Measurements from ENCODE around the gene RRM2.

Gene RRM2

DNA sequence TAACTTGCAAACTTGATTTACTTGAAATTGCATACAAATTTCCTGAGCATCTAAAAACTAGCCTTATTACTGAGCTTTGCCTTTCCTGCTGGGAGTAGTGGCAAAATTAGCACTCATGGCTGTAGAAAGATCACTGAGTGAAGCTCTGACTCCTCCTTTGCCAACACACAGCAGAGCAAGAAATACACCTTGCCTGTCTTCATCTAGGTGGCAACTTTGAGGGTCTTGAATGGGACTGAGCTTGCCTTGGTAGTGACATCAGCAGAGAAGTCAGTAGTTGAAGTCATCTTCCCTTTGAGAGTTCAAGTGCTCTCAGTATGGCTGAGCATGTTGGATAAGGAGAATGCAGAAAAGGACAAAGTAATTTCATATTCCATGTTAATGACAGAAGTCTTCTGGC, 5.9 kb downstream of the RRM2 start:
- CTCF ChIA-PET, result interaction anchor here (0.8 to 2.3 kb wide), 6 partner anchors 9 to 281 kb away, joined by 3 to 11 read pairs (median 6); no protein-coding TSS in a partner anchor
- Mint-ChIP-seq H3K27me3 (no peaks in the 10 kb centered on the region), H3K27ac (peak overlapping the region; percentile 82), H3K9me3 (no peaks in the 10 kb centered on the region), H3K36me3 (peaks cover 81% of the 10 kb centered on the region), H3K4me3 (peak overlapping the region; percentile 54), H3K4me1 (peaks cover 84% of the 10 kb centered on the region)
- no peak for DNase-seq

DNA sequence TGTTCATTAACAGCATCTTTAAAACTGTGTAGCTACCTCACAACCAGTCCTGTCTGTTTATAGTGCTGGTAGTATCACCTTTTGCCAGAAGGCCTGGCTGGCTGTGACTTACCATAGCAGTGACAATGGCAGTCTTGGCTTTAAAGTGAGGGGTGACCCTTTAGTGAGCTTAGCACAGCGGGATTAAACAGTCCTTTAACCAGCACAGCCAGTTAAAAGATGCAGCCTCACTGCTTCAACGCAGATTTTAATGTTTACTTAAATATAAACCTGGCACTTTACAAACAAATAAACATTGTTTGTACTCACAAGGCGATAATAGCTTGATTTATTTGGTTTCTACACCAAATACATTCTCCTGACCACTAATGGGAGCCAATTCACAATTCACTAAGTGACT, 7.0 kb downstream of the RRM2 start:
- CTCF ChIA-PET, result interaction anchor here (0.6 to 2.3 kb wide), 5 partner anchors 11 to 305 kb away, joined by 3 to 11 read pairs (median 7); no protein-coding TSS in a partner anchor
- Mint-ChIP-seq H3K27me3 (no peaks in the 10 kb centered on the region), H3K27ac (peak overlapping the region; percentile 82), H3K4me3 (no peak overlapping the region), H3K4me1 (peaks cover 78% of the 10 kb centered on the region), H3K9me3 (no peaks in the 10 kb centered on the region), H3K36me3 (peaks cover 74% of the 10 kb centered on the region)
- DNase-seq, result no peak

DNA sequence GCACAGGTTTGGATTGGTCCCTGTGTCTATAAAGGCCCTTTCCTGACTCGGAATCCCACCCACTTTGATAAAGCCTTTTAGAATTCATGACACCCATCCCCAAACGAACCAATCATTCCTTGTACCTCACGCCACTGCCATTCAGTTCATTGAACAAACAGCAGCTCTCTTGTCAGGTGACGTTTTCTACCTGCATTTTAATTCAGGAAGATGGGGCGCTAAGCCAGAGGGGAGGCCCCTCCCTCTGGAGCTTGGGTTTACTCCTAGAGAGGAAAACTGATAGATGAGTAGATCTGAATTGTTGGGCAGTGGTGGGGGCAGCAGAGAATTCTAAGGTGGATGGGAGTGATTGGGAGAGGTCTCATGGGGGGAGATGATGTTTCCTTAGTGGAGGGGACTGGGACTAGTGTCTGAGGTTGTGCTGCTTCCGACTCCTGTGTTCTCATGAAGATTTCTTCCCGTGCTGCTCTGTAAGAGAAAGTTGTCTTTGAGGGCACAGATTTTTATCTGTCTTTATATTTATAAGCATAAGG, 9.6 kb downstream of the RRM2 start:
- Mint-ChIP-seq H3K27me3 (no peaks in the 10 kb centered on the region), H3K4me1 (peaks cover 61% of the 10 kb centered on the region), H3K36me3 (peaks cover 71% of the 10 kb centered on the region), H3K4me3 (no peak overlapping the region), H3K9me3 (no peaks in the 10 kb centered on the region), H3K27ac (peak overlapping the region; percentile 73)
- CTCF ChIA-PET, result interaction anchor here (1.6 to 1.9 kb wide), 2 partner anchors 10 to 175 kb away, joined by 3 to 5 read pairs; no protein-coding TSS in a partner anchor
- no peak for DNase-seq

DNA sequence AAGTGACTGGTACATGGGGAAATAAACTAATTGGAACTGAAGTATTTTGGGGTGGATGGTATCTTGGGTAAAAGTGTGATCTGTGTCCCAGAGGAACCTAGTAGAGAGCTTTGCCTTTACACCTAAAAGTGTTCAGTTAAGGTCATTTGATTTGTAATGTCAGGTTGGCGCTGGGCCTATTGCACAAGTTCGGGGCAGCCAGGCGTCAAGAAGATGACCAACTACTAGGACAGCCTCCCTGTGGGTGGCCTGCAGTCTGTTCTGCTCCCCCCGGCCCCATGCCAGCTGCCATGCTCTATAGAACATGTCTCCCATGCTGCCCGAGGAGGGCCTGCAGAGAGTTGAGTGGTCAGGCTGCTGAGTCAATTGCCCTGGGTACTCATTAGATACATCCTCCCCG, 10.1 kb downstream of the RRM2 start:
- no peak for DNase-seq
- no peaks in the 10 kb centered on the region for H3K9me3 Mint-ChIP-seq
- CTCF ChIA-PET, result interaction anchor here (1.6 to 3.0 kb wide), 4 partner anchors 9 to 303 kb away, joined by 3 to 10 read pairs (median 4); no protein-coding TSS in a partner anchor
- peaks cover 59% of the 10 kb centered on the region for H3K4me1 Mint-ChIP-seq
- peaks cover 72% of the 10 kb centered on the region for H3K36me3 Mint-ChIP-seq
- H3K27me3 Mint-ChIP-seq, result no peaks in the 10 kb centered on the region
- peak overlapping the region; percentile 73 for H3K27ac Mint-ChIP-seq
- no peak overlapping the region for H3K4me3 Mint-ChIP-seq

DNA sequence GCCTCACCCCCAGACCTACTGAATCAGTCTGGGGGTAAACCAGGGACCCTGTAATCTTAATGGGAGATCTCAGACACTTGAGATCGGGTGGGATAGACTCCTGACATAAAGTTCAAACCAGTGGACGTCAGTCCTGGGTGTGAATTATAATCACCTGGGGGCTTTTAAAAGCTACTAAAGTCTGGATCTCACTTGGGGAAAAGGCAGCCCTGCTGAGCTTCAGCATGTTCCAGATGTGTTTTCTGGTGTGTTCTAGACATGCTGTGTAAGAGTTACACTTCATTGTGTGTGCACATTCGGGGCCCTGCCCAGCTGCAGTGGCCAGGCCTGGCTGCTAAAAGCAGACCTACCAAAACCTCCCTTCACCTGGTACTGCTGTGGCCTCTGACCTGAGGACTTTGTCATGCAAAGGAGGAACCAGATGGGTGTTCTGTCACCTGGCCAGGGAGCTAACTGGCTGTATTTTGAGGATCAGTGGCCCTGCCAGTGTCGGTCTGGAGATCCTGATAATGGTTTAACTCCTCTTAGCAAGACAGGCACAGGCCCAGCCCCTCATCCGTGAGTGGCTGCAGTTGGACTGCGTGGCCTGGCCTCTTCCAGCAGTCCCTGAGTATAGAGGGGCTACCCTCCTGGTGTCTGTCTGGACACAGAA, 10.6 kb downstream of the RRM2 start:
- Mint-ChIP-seq H3K27ac (peak overlapping the region; percentile 73), H3K27me3 (no peaks in the 10 kb centered on the region), H3K9me3 (no peaks in the 10 kb centered on the region), H3K36me3 (peaks cover 72% of the 10 kb centered on the region), H3K4me1 (peaks cover 58% of the 10 kb centered on the region), H3K4me3 (no peak overlapping the region)
- CTCF ChIA-PET, result interaction anchor here (1.6 to 3.0 kb wide), 4 partner anchors 9 to 302 kb away, joined by 3 to 10 read pairs (median 4); no protein-coding TSS in a partner anchor
- DNase-seq, result no peak

DNA sequence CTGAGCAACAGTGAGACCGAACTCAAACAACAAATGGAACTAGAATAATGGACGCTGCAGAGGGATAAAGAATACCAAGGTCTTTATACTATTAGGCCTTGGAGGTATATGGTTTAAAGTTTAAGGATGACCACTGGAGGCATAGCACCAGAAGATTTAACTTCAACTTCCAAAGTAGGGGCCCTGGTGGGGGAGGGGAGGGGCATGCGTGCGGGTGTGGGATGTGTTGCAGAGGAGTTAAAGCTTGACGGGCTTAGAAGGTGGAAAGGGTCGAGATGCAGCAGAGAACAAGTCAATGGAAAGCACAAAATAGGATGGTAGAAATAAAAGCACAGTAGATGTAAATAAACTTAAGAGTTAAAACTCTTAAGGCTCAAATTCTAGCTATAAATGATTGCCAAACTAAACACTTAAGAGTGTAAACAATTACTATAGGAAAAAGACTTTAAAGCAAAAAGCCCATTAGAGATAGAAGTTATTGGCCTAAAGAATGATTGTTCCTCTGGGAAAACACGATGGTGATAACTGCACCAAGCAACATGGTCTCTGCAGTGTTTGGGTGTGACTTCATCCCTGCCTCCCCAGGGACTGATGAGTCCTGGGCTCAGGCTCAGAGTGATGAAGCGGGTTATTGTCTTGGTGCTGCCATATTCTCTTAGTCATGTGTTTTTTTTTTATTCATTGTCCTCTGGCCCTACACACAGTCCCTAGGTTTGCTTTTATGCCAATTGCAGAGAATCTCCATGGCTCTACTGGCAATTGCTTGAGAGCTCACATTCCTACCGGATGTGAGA, 13.0 kb downstream of the RRM2 start:
- peak overlapping the region; percentile 68 for H3K27ac Mint-ChIP-seq
- no peak overlapping the region for H3K4me3 Mint-ChIP-seq
- CTCF ChIA-PET, result interaction anchor here (1.2 to 3.0 kb wide), 2 partner anchors 170 to 300 kb away, joined by 3 to 10 read pairs; no protein-coding TSS in a partner anchor
- H3K4me1 Mint-ChIP-seq, result peaks cover 53% of the 10 kb centered on the region
- H3K36me3 Mint-ChIP-seq, result peaks cover 63% of the 10 kb centered on the region
- no peaks in the 10 kb centered on the region for H3K9me3 Mint-ChIP-seq
- H3K27me3 Mint-ChIP-seq, result no peaks in the 10 kb centered on the region
- no peak for DNase-seq

DNA sequence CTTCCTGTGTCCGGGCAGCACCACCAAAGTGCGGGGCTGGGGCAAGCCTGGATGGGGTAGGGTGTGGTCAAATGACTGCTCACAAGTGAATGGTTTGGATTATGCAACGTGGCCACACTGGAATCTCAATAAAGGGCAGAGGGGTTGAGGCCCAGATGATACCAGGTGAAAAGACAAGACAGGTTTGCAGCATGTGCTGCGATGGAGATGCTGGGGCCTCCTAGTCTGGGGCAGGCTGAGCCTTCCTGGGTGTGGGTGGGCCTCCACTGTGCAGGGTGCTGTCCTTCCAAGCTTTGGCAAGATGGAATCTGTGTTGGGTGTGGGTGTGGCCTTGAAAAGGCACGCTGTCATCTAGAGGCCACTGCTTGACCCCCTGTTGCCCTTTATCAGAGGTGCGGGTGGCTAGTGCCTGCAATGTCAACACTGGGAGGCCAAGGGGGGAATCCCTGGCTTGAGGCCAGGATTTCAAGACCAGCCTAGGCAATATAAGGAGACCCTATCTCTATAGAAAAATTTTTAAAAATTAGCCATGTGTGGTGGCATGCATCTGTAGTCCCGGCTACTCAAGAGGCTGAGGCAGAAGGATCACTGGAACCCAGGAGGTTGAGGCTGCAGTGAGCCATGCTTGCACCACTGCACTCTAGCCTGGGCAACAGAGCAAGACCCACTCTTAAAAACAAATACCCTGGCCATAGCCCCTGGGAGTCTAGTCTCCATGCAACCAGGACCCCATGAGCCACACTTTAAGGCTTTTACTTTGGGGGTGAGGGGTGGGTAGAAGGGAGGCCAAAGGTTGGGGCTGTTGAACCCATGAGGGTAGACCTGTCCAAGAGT, 13.8 kb downstream of the RRM2 start:
- CTCF ChIA-PET, result interaction anchor here (0.7 kb wide), 1 partner anchor 12 kb away, joined by 3 read pairs; no protein-coding TSS in a partner anchor
- H3K9me3 Mint-ChIP-seq, result no peaks in the 10 kb centered on the region
- peak overlapping the region; percentile 68 for H3K27ac Mint-ChIP-seq
- no peak overlapping the region for H3K4me3 Mint-ChIP-seq
- peaks cover 59% of the 10 kb centered on the region for H3K36me3 Mint-ChIP-seq
- H3K27me3 Mint-ChIP-seq, result no peaks in the 10 kb centered on the region
- H3K4me1 Mint-ChIP-seq, result peaks cover 54% of the 10 kb centered on the region
- no peak for DNase-seq

DNA sequence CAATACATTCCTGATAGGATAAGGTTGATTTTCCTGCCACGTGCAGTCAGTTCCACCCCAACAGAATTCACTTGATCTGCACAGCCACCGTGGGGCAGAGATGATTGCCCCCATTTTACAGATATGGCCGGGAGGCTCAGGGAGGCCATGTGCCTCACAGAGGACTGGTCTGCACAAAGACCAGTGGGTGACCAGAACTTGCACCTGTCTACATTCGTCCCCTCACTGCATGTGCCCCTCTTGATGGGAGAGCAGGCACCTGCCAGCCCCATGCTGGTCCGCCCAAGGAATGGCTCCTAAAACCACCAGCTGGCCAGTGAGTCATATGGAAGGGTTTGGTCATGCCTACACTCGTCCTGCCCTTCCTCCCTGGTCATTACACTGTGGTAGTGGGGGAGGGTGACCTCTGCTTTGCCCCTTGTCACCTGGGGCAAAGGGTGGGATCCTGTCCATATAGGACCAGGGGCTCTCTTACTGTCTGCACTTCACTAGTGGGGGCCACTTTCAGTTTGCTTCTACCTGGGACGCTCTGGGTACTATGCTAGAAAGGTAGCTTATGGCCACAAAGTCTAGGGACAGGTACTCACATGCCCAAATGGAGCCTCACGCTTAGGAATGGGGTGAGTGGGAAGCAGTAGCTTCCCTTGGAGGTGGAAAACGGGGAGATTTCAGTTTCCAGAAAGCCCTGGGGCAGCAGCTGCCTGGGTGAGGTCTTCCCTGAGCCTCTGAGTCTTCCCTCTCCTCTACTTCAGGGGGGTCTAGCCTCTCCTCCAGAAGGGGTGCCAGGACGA, 14.7 kb downstream of the RRM2 start:
- DNase-seq, result no peak
- CTCF ChIA-PET, result interaction anchor here (0.7 to 0.9 kb wide), 2 partner anchors 11 to 12 kb away, joined by 3 read pairs; no protein-coding TSS in a partner anchor
- Mint-ChIP-seq H3K36me3 (peaks cover 59% of the 10 kb centered on the region), H3K27me3 (no peaks in the 10 kb centered on the region), H3K4me1 (peaks cover 56% of the 10 kb centered on the region), H3K9me3 (no peaks in the 10 kb centered on the region), H3K4me3 (no peak overlapping the region), H3K27ac (peak overlapping the region; percentile 50)

DNA sequence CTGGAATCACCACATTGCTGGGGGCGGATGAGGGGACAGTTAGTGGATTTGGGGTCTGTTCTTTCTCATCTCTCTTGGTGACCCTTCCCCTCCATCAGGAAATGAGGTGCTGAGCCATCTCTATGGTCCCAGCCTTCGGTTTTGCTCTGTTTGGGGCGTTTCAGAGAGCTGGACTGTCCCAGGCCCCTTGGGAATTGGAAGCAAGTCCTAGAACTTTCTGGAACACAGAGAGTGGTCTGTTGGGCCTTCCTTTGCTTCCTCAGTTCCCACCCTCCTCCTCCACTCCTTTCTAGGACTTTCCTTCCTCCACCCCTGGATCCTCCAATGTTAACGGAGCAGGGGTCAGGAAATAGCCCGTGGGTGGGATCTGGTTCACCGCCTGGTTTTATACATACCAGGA, 17.0 kb downstream of the RRM2 start:
- no peaks in the 10 kb centered on the region for H3K27me3 Mint-ChIP-seq
- no peaks in the 10 kb centered on the region for H3K9me3 Mint-ChIP-seq
- H3K27ac Mint-ChIP-seq, result peak overlapping the region; percentile 74
- CTCF ChIA-PET, result interaction anchor here (1.1 to 7.1 kb wide), 5 partner anchors 15 to 295 kb away, joined by 3 to 63 read pairs (median 5); no protein-coding TSS in a partner anchor
- peaks cover 68% of the 10 kb centered on the region for H3K36me3 Mint-ChIP-seq
- H3K4me1 Mint-ChIP-seq, result peaks cover 60% of the 10 kb centered on the region
- DNase-seq, result no peak
- H3K4me3 Mint-ChIP-seq, result no peak overlapping the region

DNA sequence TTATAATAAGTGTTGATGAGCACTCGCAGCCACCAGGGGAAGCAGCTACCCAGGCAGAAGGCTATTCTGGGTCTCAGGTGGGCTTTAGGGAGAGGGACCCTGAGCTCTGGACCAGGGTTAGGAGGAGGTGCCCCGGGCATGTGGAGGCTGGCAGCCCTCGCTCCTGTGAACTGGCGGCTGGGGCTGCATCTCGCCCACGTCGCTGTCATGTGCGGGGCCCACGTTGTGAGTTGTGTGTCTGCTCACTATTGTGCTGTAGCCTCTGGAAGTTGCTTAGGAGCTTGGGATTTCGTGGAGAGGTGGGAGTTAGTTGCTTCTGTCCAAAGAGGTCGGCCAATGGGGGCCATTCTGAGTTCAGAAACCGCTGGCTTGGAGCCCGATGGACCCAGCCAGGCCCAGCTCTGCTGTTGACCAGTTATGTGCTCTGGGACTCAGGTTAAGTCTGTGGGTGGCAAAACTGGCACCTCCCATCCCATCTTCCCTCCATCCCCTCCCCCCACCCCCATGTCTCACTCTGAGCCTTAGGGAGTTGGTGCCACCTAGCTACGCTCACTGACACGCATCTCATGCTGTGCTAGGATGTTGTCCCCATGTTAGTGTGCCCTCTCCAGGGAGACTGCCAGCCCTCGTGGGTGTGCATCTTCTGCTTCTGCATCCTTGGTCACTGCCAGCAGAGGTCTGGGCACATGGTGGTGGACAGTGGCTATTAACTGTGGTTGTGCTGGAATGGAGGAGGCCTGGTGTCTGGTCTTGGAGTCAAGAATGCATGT, 18.5 kb downstream of the RRM2 start:
- peaks cover 64% of the 10 kb centered on the region for H3K36me3 Mint-ChIP-seq
- H3K4me3 Mint-ChIP-seq, result peak overlapping the region; percentile 10
- H3K9me3 Mint-ChIP-seq, result no peaks in the 10 kb centered on the region

DNA sequence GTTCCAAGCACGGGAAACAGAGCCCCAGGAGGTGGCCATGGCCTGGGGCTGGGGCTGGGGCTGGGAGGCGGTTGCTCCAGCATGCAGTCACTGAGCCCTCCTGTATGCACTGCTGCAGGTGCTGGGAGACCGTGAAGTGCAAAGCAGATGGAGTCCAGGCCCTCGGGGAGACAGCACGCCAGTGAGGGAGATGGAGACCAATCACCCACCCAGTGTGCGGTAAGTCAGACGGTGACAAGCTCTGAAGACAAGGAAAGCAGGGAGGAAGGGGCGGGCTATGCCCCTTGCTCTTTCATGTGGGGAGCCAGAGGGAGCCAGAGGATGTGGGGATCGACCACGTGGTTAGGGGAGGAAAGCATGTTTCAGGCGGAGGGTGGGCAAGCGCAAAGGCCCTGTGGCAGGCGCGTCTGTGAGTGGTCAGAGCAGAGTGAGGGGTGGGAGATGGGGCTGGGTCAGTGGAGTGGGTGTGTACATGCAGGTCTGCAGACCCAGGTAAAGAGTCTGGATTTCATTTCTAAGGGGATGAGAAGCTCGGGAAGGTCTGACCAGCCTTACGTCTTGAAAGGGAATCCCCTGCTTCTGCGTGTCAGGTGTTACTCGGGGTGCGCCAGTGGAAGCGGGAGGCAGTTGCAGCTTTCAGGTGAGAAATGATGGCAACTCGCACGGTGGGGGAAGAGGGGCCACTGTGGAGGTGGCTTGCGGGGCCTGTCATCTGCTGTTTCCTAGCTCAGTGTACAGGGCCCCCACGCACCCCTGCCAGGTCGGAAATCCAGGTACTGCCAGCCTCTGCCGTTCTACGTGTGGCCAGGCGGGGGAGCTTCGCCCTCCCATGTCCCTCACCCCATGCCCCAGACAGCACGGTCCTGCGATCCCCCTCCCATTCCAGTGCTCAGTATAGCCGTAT, 19.4 kb downstream of the RRM2 start:
- Mint-ChIP-seq H3K27me3 (no peaks in the 10 kb centered on the region), H3K9me3 (no peaks in the 10 kb centered on the region), H3K36me3 (peaks cover 62% of the 10 kb centered on the region), H3K4me1 (peaks cover 51% of the 10 kb centered on the region), H3K4me3 (peak overlapping the region; percentile 10), H3K27ac (peak overlapping the region; percentile 84)
- CTCF ChIA-PET, result interaction anchor here (0.6 to 7.1 kb wide), 12 partner anchors 9 to 308 kb away, joined by 3 to 63 read pairs (median 4); partner anchors contain the start of genes HPCAL1 and RRM2
- peak; percentile 74 for DNase-seq

More for the DNA sequence above, 18.5 kb downstream of the RRM2 start:
- peaks cover 54% of the 10 kb centered on the region for H3K4me1 Mint-ChIP-seq
- CTCF ChIA-PET, result interaction anchor here (1.0 to 7.1 kb wide), 14 partner anchors 8 to 309 kb away, joined by 3 to 63 read pairs (median 4); partner anchors contain the start of genes HPCAL1 and RRM2
- H3K27me3 Mint-ChIP-seq, result no peaks in the 10 kb centered on the region
- DNase-seq, result no peak
- H3K27ac Mint-ChIP-seq, result peak overlapping the region; percentile 84

All from activated naive CD4-positive, alpha-beta T cell treated with anti-CD3 and anti-CD28 coated beads, Interleukin-2, amount 10 ng/mL, durations not matched to agents 7 days and 5 days (primary cell).